SHP77 (cell line): ENCODE measurements around the gene UTY.
"Not testable (repeated sequence)": the region's sequence is repeated elsewhere in the genome, so short reads cannot be mapped to it uniquely, and the experiment has no call there.

Source experiments
- DNase-seq, 2 experiments: peaks; one replicate each; lab custom pipeline; 2025; lab: John Stamatoyannopoulos, UW

The UTY gene

GRCh38 chrY:13299411-13299810 lies 180.4 kb downstream of the UTY start:
- DNase-seq: no peak

GRCh38 chrY:13296176-13296890 lies 183.5 kb downstream of the UTY start:
- no peak for DNase-seq

GRCh38 chrY:13295026-13295425 lies 184.8 kb downstream of the UTY start:
- DNase-seq: no peak

- DNase-seq: no peak
These were observed 188.6 kb downstream of the UTY start for GRCh38 chrY:13291199-13291598.

GRCh38 chrY:13282151-13283054 lies 197.4 kb downstream of the UTY start:
- not testable (repeated sequence) for DNase-seq

- DNase-seq: no peak
These were observed 200.3 kb downstream of the UTY start for GRCh38 chrY:13279561-13279960.

- no peak for DNase-seq
These were observed 208.1 kb downstream of the UTY start for GRCh38 chrY:13271706-13272105.

GRCh38 chrY:13253941-13254440 lies 225.8 kb downstream of the UTY start:
- DNase-seq: not testable (repeated sequence)

GRCh38 chrY:13250421-13250820 lies 229.4 kb downstream of the UTY start:
- DNase-seq: no peak

- no peak for DNase-seq
These were observed 236.1 kb downstream of the UTY start for GRCh38 chrY:13243716-13244115.

GRCh38 chrY:13233901-13234300 lies 245.9 kb downstream of the UTY start:
- DNase-seq: no peak

GRCh38 chrY:13233118-13233517 lies 246.7 kb downstream of the UTY start:
- DNase-seq: no peak

GRCh38 chrY:13227354-13227953 lies 252.4 kb downstream of the UTY start:
- DNase-seq: no peak

- DNase-seq: no peak
These were observed 268.7 kb downstream of the UTY start for GRCh38 chrY:13210961-13211646.

- DNase-seq: no peak
These were observed 274.6 kb downstream of the UTY start for GRCh38 chrY:13205214-13205613.
